K562 (cell line): ENCODE data around the gene PDZRN3. TPM values are rescaled to one million over a fixed set of nuclear protein-coding genes. Genes with fewer than 3 reads are reported as not detected.

Source experiments
- ATAC-seq: fragments of 200-7000 bp; cut with Tn5 transposase; 3 replicates; pipeline ENCODE4 v1.9.1; 2020; ENCODE audit warnings: moderate library complexity
- BruUV-seq: library from RNA; stranded (reverse); fragments of 400-500 nt; replicated peaks from 2 replicates; lab custom pipeline; 2021; lab: Mats Ljungman, UMichigan
- CTCF ChIA-PET: fragments of 300-600 bp; formaldehyde crosslinking; extraction: SDS; loops from one replicate; lab custom pipeline; 2021; ENCODE audit warnings: low intra/inter-chr PET ratio; lab: Yijun Ruan, JAX
- POLR2A ChIA-PET: fragments of 300-600, 350-650 bp; sonication (Branson Sonifier 250); formaldehyde crosslinking; extraction: SDS; loops from one replicate; lab custom pipeline; 2021; ENCODE audit warnings: antibody characterized with exemption, inconsistent platforms; lab: Yijun Ruan, JAX
- DNase-seq, 4 experiments: peaks; one replicate each; pipeline versions ENCODE4 v3.0.0 to v3.0.0-alpha.2; 2011 to 2018; ENCODE audit warnings: low spot score in 3 of 4, mixed read lengths in 3 of 4; ENCODE audit errors: extremely low read depth in 1 of 4
- FAIRE-seq: peaks from 2 replicates; lab custom pipeline; 2011; peaks lifted over from hg19 to GRCh38; lab: Jason Lieb, UNC
- H2AFZ ChIP-seq: 2 replicates; pipeline ENCODE4 v1.6.0; 2011; ENCODE audit warnings: low read depth, low read length, control low read depth, inconsistent platforms
- H3K27ac ChIP-seq: fragments of 200-600 bp; 3 replicates; pipeline ENCODE4 v1.8.0; 2011; ENCODE audit warnings: low read depth, mild to moderate bottlenecking, control low read depth, inconsistent platforms, low read length, moderate library complexity, mixed read lengths; ENCODE audit errors: extremely low read depth
- H3K27me3 ChIP-seq, 2 experiments: fragments of 300-600 bp in 1 of 2; 2 replicates in 1 of 2; 3 replicates in 1 of 2; pipeline versions ENCODE4 v1.6.0 to v1.8.0; 2011; ENCODE audit warnings: inconsistent platforms in 2 of 2, low read length in 2 of 2, mild to moderate bottlenecking in 1 of 2, mixed read lengths in 1 of 2, moderate library complexity in 1 of 2; ENCODE audit not compliant: control insufficient read depth in 2 of 2, insufficient read depth in 2 of 2
- H3K36me3 ChIP-seq: fragments of 300-600 bp; 3 replicates; pipeline ENCODE4 v1.8.0; 2011; ENCODE audit warnings: mild to moderate bottlenecking, low read length, inconsistent platforms; ENCODE audit not compliant: control insufficient read depth, insufficient read depth
- H3K4me1 ChIP-seq, 2 experiments: fragments of 200-600 bp in 1 of 2; replicated peaks in 1 of 2; 2 replicates in 1 of 2; 3 replicates in 1 of 2; pipeline versions ENCODE4 v1.5.1 to v1.8.0; 2011; ENCODE audit warnings: inconsistent platforms in 2 of 2, low read length in 2 of 2, mild to moderate bottlenecking in 1 of 2, mixed read lengths in 1 of 2, moderate library complexity in 1 of 2; ENCODE audit not compliant: control insufficient read depth in 2 of 2, insufficient read depth in 2 of 2
- H3K4me2 ChIP-seq: 2 replicates; pipeline ENCODE4 v1.6.1; 2011; ENCODE audit warnings: low read length, control low read depth, inconsistent platforms, mixed read lengths; ENCODE audit not compliant: insufficient read depth
- H3K4me3 ChIP-seq: fragments of 200-600 bp; sonication (generic), shearing (Covaris generic); 2 replicates; pipeline ENCODE4 v1.5.1; 2016; ENCODE audit warnings: control low read depth, inconsistent platforms
- H3K79me2 ChIP-seq: fragments of 200-600 bp; 3 replicates; pipeline ENCODE4 v1.8.0; 2011; ENCODE audit warnings: low read length, inconsistent platforms; ENCODE audit not compliant: control insufficient read depth, insufficient read depth
- H3K9ac ChIP-seq, 2 experiments: 2 replicates each; pipeline versions ENCODE4 v1.6.0 to v1.6.1; 2011; ENCODE audit warnings: low read depth in 2 of 2, low read length in 2 of 2, control low read depth in 1 of 2, inconsistent platforms in 1 of 2, mild to moderate bottlenecking in 1 of 2, mixed read lengths in 1 of 2; ENCODE audit not compliant: insufficient read depth in 1 of 2
- H3K9me1 ChIP-seq: one replicate; pipeline ENCODE4 v1.6.0; 2011; ENCODE audit warnings: inconsistent platforms, mild to moderate bottlenecking, low read length, moderate library complexity; ENCODE audit not compliant: control insufficient read depth, insufficient read depth
- H3K9me3 ChIP-seq: replicated peaks from 2 replicates; pipeline ENCODE4 v1.5.1; 2011; ENCODE audit warnings: low read depth, low read length, inconsistent platforms; ENCODE audit not compliant: control insufficient read depth, insufficient read depth
- H4K20me1 ChIP-seq: replicated peaks from 2 replicates; pipeline ENCODE4 v1.6.1; 2011; ENCODE audit warnings: low read length, inconsistent platforms, mixed read lengths; ENCODE audit not compliant: control insufficient read depth, insufficient read depth
- CHAMP1 ChIP-seq: fragments of 450-650 bp; IDR thresholded peaks from 2 replicates; pipeline ENCODE4 v1.6.1; 2016; ENCODE audit warnings: mild to moderate bottlenecking
- CHCHD3 ChIP-seq: fragments of 250-450 bp; sonication (Bioruptor Pico); IDR thresholded peaks from 2 replicates; pipeline ENCODE4 v2.1.2; 2022; ENCODE audit warnings: mild to moderate bottlenecking
- DPF2 ChIP-seq: fragments of 450-650 bp; IDR thresholded peaks from 2 replicates; pipeline ENCODE4 v1.6.1; 2016
- MEF2D ChIP-seq: conservative IDR thresholded peaks from 2 replicates; pipeline ENCODE4 v1.6.1; 2016; ENCODE audit warnings: low read depth, missing genetic modification characterization, missing compliant biosample characterization
- NR2C1 ChIP-seq, 2 experiments: fragments of 450-650 bp; IDR thresholded peaks; 2 replicates each; pipeline ENCODE4 v1.6.1; 2017; ENCODE audit warnings: mild to moderate bottlenecking in 2 of 2, antibody characterized with exemption in 1 of 2, inconsistent platforms in 1 of 2, missing compliant biosample characterization in 1 of 2, missing genetic modification characterization in 1 of 2
- RBM39 ChIP-seq: fragments of 200-400 bp; formaldehyde crosslinking; optimal IDR thresholded peaks from 2 replicates; pipeline ENCODE3; 2018; ENCODE audit warnings: low read depth, low read length
- TAF9B ChIP-seq: fragments of 450-650 bp; IDR thresholded peaks from 2 replicates; pipeline ENCODE4 v1.6.1; 2018; ENCODE audit warnings: mild to moderate bottlenecking; ENCODE audit not compliant: partially characterized antibody
- ZNF175 ChIP-seq: fragments of 200-800 bp; sonication (Bioruptor generic); IDR thresholded peaks from 2 replicates; pipeline ENCODE4 v1.6.1; 2016; ENCODE audit warnings: low read depth, mild to moderate bottlenecking, missing genetic modification characterization, missing compliant biosample characterization
- ZNF449 ChIP-seq: fragments of 250-450 bp; sonication (Bioruptor Pico); IDR thresholded peaks from 2 replicates; pipeline ENCODE4 v1.8.0; 2022; ENCODE audit warnings: moderate library complexity, mild to moderate bottlenecking, inconsistent platforms
- ZNF586 ChIP-seq: fragments of 450-650 bp; formaldehyde crosslinking; conservative IDR thresholded peaks from 2 replicates; pipeline ENCODE4 v1.4.0; 2020; ENCODE audit warnings: mild to moderate bottlenecking, moderate library complexity
- WGBS: fragments of 100-300 bp; shearing (Covaris generic); methylation state at CpG from one replicate; pipeline ENCODE4 v1.1.6; 2016; ENCODE audit warnings: low coverage, mixed read lengths; ENCODE audit not compliant: insufficient coverage; ENCODE audit errors: missing lambda C conversion rate; 5-methylcytosine and 5-hydroxymethylcytosine counted together
- in situ Hi-C: fragments of 300-500 bp; cut with MboI; formaldehyde crosslinking; loops from 4 replicates; pipeline ENCODE4 v1.15.0; 2018; ENCODE audit warnings: inconsistent platforms, mixed read lengths
- intact Hi-C: fragments of 100-400 bp; cut with micrococcal nuclease; formaldehyde crosslinking; loops from 2 replicates; pipeline ENCODE4 v1.14.2; 2022
- polyA plus RNA-seq, 8 experiments: library from polyadenylated mRNA; depleted of rRNA in 4 of 8; stranded (reverse) in 5 of 8; unstranded in 3 of 8; fragments of >200 nt; fragmentation: Nextera tagmentation in 2 of 8; fragmentation: Illumina TruSeq in 1 of 8; extraction: Ambion mirVana in 2 of 8; extraction: Trizol in 1 of 8; gene quantifications; 2 replicates each; pipeline versions ENCODE4 v1.2.1 to v1.2.3, GENCODE V29; 2011 to 2014; ENCODE audit warnings: inconsistent platforms in 1 of 8, missing spikeins in 1 of 8
- total RNA-seq, 7 experiments: library from RNA; depleted of rRNA in 6 of 7; stranded (reverse); fragments of >200 nt in 6 of 7; fragmentation: Illumina TruSeq in 2 of 7; extraction: Trizol in 2 of 7; gene quantifications; 2 replicates each; pipeline versions ENCODE4 v1.2.1 to v1.2.3, GENCODE V29; 2011 to 2021; ENCODE audit warnings: low replicate concordance in 1 of 7

Gene PDZRN3
- total and polyA plus RNA-seq, 9 of the 15 experiments (the other 6 are each of a cell fraction or from before 2014, with no cell fraction given): 0.16 TPM; not detected in 8

- Histone ChIP-seq H2AFZ (no peak overlapping the region), H3K4me3 (no peak overlapping the region), H3K4me1 (no peaks in the 10 kb centered on the region), H3K9me1 (no peaks in the 10 kb centered on the region), H3K27ac (no peak overlapping the region), H4K20me1 (no peaks in the 10 kb centered on the region), H3K9ac (no peak overlapping the region), H3K79me2 (no peaks in the 10 kb centered on the region), H3K27me3 (no peaks in the 10 kb centered on the region; a peak in 2 of 5 replicates), H3K4me2 (no peak overlapping the region), H3K36me3 (no peaks in the 10 kb centered on the region), H3K9me3 (no peaks in the 10 kb centered on the region)
- ATAC-seq (no peak), FAIRE-seq (no peak), DNase-seq (no peak)
- TF ChIP-seq ZNF586 (no peak), DPF2 (no peak), ZNF449 (CRISPR knock-in tag) (no peak), NR2C1 (IDR thresholded peaks at IDR 0.05) (no peak), NR2C1 (tag; IDR thresholded peaks at IDR 0.05) (no peak), CHCHD3 (no peak), ZNF175 (CRISPR knock-in tag) (no peak), TAF9B (no peak), MEF2D (tag) (no peak), RBM39 (no peak), CHAMP1 (no peak)
- intact Hi-C loops (no loop called here), in situ Hi-C loops (no loop called here)
- BruUV-seq: no TSS peak
- ChIA-PET POLR2A (no interaction called here), CTCF (no interaction called here)
- 1% methylated on average over 6 of the region's 7 CpGs for WGBS
These were observed 131.0 kb downstream of the PDZRN3 start for GRCh38 chr3:73493543-73494308.
